Thoracic aorta (tissue), 2 donors: ENCODE data around the gene KRT17. TPM values are rescaled to one million over a fixed set of nuclear protein-coding genes. Genes with fewer than 3 reads are reported as not detected.
"Not testable (repeated sequence)": the region's sequence is repeated elsewhere in the genome, so short reads cannot be mapped to it uniquely, and the experiment has no call there.

Source experiments
- ATAC-seq: fragments of 150-250 bp; one replicate; pipeline ENCODE4 v1.8.0; 2017; ENCODE audit warnings: low read depth; ENCODE audit not compliant: insufficient number of reproducible peaks, low FRiP score
- DNase-seq: peaks from one replicate; pipeline ENCODE4 v3.0.0-alpha.2; 2020; ENCODE audit warnings: low spot score
- H3K27ac ChIP-seq, 2 donors: fragments of 200-600 bp; sonication (generic); 1 replicate in 1 of 2; 2 replicates in 1 of 2; pipeline ENCODE4 v1.5.1; 2016; ENCODE audit warnings: mild to moderate bottlenecking in 2 of 2, moderate library complexity in 2 of 2
- H3K27me3 ChIP-seq: fragments of 200-600 bp; sonication (generic); replicated peaks from 2 replicates; pipeline ENCODE4 v1.6.0; 2016; ENCODE audit warnings: mild to moderate bottlenecking; ENCODE audit not compliant: insufficient read depth
- H3K36me3 ChIP-seq: fragments of 200-600 bp; sonication (generic); one replicate; pipeline ENCODE4 v1.5.1; 2016
- H3K4me1 ChIP-seq, 2 donors: fragments of 200-600 bp; sonication (generic); 1 replicate in 1 of 2; 2 replicates in 1 of 2; pipeline versions ENCODE4 v1.5.1 to v1.6.0; 2016; ENCODE audit warnings: low read depth in 2 of 2, mild to moderate bottlenecking in 1 of 2; ENCODE audit not compliant: control insufficient read depth in 1 of 2
- H3K4me3 ChIP-seq: fragments of 200-600 bp; sonication (generic); 2 replicates; pipeline ENCODE4 v1.5.1; 2016; ENCODE audit warnings: mild to moderate bottlenecking
- H3K9me3 ChIP-seq: fragments of 200-600 bp; sonication (generic); 2 replicates; pipeline ENCODE4 v1.5.1; 2016
- CTCF ChIP-seq: fragments of 200-600 bp; sonication (generic); IDR thresholded peaks from one replicate; pipeline ENCODE4 v1.5.1; 2019; ENCODE audit warnings: antibody characterized with exemption
- total RNA-seq, 2 donors: library from RNA; depleted of rRNA; stranded (reverse); fragments of >200 nt; gene quantifications; one replicate each; pipeline versions ENCODE4 v1.1.0 to v1.2.3, GENCODE V29; 2016

The KRT17 gene
- total RNA-seq, 2 donors from 2014 or later, result 74.7 to 87.1 TPM

DNA sequence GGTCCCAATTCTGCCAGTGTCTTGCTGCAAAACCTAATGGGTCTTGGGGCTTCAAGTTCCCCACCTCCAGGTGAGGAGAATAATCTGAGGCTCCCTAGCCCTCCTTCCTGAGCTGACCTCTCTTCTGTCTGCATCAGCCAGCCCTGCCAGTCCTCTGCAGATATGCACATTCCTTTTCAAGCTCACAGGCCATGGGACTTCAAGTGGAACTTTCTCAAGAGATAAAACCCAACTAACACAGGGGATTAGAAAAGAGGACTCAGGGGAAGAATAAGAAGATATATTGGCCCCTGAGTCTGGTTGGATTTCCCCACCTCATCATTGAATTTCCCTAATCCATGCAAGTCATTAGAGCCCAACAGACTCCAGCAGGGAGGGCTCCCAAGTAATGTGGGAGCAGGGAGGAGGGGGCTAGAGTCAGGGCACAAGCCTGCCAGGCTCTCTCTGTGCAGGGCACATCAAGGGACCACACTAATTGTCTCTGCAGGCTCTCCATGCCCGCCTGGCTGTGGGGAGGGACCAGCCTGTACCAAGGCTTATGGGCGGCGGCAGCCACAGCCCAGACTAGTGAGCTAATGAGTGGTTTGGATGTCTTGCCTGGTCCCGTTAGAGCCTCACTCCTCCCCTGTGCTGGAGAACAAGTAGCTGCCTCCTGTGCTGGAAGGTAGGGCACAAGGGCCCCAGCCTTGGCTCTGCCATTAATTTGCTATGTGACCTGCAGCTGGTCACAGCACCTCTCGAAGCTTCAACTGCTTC lies 38.9 kb downstream of the KRT17 start:
- no peaks in the 10 kb centered on the region for H3K27me3 ChIP-seq
- DNase-seq (no peak), ATAC-seq (no peak)
- H3K4me3 ChIP-seq, result no peak overlapping the region
- peaks cover 5 to 17% of the 10 kb centered on the region in 2 donors for H3K4me1 ChIP-seq
- no peak for TF ChIP-seq CTCF
- H3K36me3 ChIP-seq, result no peaks in the 10 kb centered on the region
- no peak overlapping the region for H3K27ac ChIP-seq
- no peaks in the 10 kb centered on the region for H3K9me3 ChIP-seq

- H3K27ac ChIP-seq, DNase-seq, ATAC-seq, H3K9me3 ChIP-seq, H3K27me3 ChIP-seq, H3K36me3 ChIP-seq, H3K4me3 ChIP-seq: not testable (repeated sequence)
- peaks cover 5 to 22% of the 10 kb centered on the region in 2 donors for H3K4me1 ChIP-seq
Observed at GRCh38 chr17:41584331-41584927, 39.9 kb downstream of the KRT17 start.

- H3K4me1 ChIP-seq, result peaks cover 3 to 18% of the 10 kb centered on the region in 2 donors
- DNase-seq (no peak), ATAC-seq (no peak)
- TF ChIP-seq CTCF, result no peak
- no peaks in the 10 kb centered on the region for H3K36me3 ChIP-seq
- no peaks in the 10 kb centered on the region for H3K27me3 ChIP-seq
- H3K9me3 ChIP-seq, result no peaks in the 10 kb centered on the region
- no peak overlapping the region for H3K4me3 ChIP-seq
- no peak overlapping the region for H3K27ac ChIP-seq
Observed at GRCh38 chr17:41583137-41584127, 40.9 kb downstream of the KRT17 start.

GRCh38 chr17:41582061-41582968 lies 42.1 kb downstream of the KRT17 start:
- peaks cover 3 to 15% of the 10 kb centered on the region in 2 donors for H3K4me1 ChIP-seq
- not testable (repeated sequence) for DNase-seq

DNA sequence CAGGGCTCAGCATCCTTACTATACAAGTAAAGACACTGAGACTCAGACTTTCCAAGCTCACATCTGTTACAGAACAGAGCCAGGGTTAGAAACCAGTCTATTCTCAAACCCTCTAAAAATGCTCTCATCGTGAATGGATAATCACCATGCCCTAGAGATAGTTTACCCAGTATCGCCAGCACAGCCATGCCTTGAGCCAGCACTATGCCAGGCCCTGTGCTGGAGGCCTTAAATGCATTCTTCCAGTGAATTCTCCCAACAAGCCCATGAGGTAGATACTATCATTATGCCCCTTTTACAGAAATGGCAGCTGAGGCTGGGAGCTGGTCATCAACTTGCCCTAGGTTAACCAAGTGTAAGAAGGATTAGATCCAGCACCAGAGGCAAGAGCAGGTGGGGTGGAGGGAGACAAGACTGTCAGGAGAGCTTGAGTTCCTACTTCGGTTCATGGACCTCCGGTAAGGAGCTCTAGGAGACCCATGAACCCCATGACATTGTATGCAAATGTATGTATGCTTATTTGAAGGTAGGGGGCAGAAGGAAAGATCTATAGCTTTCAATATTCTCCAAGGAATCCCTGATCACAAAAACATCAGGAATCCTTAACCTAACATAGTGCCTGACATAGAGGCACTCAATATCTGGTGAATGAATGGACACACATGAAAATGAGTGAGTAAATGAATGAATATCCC lies 42.9 kb downstream of the KRT17 start:
- no peak overlapping the region for H3K4me3 ChIP-seq
- peaks cover 3 to 15% of the 10 kb centered on the region in 2 donors for H3K4me1 ChIP-seq
- H3K36me3 ChIP-seq, result no peaks in the 10 kb centered on the region
- no peak for TF ChIP-seq CTCF
- ATAC-seq, result no peak
- no peaks in the 10 kb centered on the region for H3K27me3 ChIP-seq
- no peak overlapping the region for H3K27ac ChIP-seq
- H3K9me3 ChIP-seq, result no peaks in the 10 kb centered on the region
- no peak for DNase-seq

More at GRCh38 chr17:41582061-41582968, 42.1 kb downstream of the KRT17 start:
- not testable (repeated sequence) for H3K4me3 ChIP-seq, H3K9me3 ChIP-seq, H3K36me3 ChIP-seq, H3K27me3 ChIP-seq, ATAC-seq, H3K27ac ChIP-seq
